Keratinocyte (primary cell): ENCODE results near the gene HNRNPH1. TPM values are rescaled to one million over a fixed set of nuclear protein-coding genes. Genes with fewer than 3 reads are reported as not detected.

Source experiments
- DNase-seq: peaks from one replicate; pipeline ENCODE4 v3.0.0-alpha.2; 2011; ENCODE audit warnings: low read depth, missing footprints, low spot score
- FAIRE-seq: peaks from 2 replicates; lab custom pipeline; 2011; peaks lifted over from hg19 to GRCh38; lab: Jason Lieb, UNC
- H2AFZ ChIP-seq: 2 replicates; pipeline ENCODE4 v1.6.0; 2012; ENCODE audit warnings: low read length, control low read depth, inconsistent platforms; ENCODE audit not compliant: control insufficient read depth
- H3K27ac ChIP-seq: 2 replicates; pipeline ENCODE4 v1.5.1; 2011; ENCODE audit warnings: low read length; ENCODE audit not compliant: control insufficient read depth, insufficient read depth
- H3K27me3 ChIP-seq: 3 replicates; pipeline ENCODE4 v1.6.0; 2011; ENCODE audit warnings: low read length; ENCODE audit not compliant: control insufficient read depth, insufficient read depth; ENCODE audit errors: extremely low read depth
- H3K36me3 ChIP-seq, 2 experiments: 2 replicates in 1 of 2; 3 replicates in 1 of 2; pipeline ENCODE4 v1.5.1; 2011; ENCODE audit warnings: low read length in 2 of 2, mild to moderate bottlenecking in 1 of 2; ENCODE audit not compliant: control insufficient read depth in 2 of 2, insufficient read depth in 2 of 2; ENCODE audit errors: extremely low read depth in 1 of 2
- H3K4me1 ChIP-seq: 3 replicates; pipeline ENCODE4 v1.5.1; 2011; ENCODE audit warnings: low read length; ENCODE audit not compliant: control insufficient read depth, insufficient read depth; ENCODE audit errors: extremely low read depth
- H3K4me2 ChIP-seq: 3 replicates; pipeline ENCODE4 v1.6.0; 2011; ENCODE audit warnings: low read depth, low read length; ENCODE audit not compliant: control insufficient read depth, insufficient read depth; ENCODE audit errors: extremely low read depth
- H3K4me3 ChIP-seq, 3 experiments: fragments of 200-600 bp in 1 of 3; sonication (generic) in 1 of 3; 2 replicates in 2 of 3; 3 replicates in 1 of 3; pipeline ENCODE4 v1.5.1; 2011 to 2016; ENCODE audit warnings: low read length in 3 of 3, mild to moderate bottlenecking in 3 of 3, control low read depth in 2 of 3, inconsistent platforms in 1 of 3, low read depth in 1 of 3, mixed read lengths in 1 of 3, mixed run types in 1 of 3, moderate library complexity in 1 of 3; ENCODE audit not compliant: control insufficient read depth in 2 of 3, insufficient read depth in 2 of 3; ENCODE audit errors: extremely low read depth in 1 of 3
- H3K79me2 ChIP-seq: 2 replicates; pipeline ENCODE4 v1.6.0; 2012; ENCODE audit warnings: low read length; ENCODE audit not compliant: control insufficient read depth, insufficient read depth
- H3K9ac ChIP-seq: 3 replicates; pipeline ENCODE4 v1.6.0; 2011; ENCODE audit warnings: low read length; ENCODE audit not compliant: control insufficient read depth, insufficient read depth; ENCODE audit errors: extremely low read depth
- H3K9me1 ChIP-seq: 3 replicates; pipeline ENCODE4 v1.6.0; 2011; ENCODE audit warnings: low read length; ENCODE audit not compliant: control insufficient read depth, insufficient read depth; ENCODE audit errors: extremely low read depth
- H3K9me3 ChIP-seq: 2 replicates; pipeline ENCODE4 v1.5.1; 2012; ENCODE audit warnings: low read depth, low read length; ENCODE audit not compliant: control insufficient read depth
- H4K20me1 ChIP-seq: 3 replicates; pipeline ENCODE4 v1.6.0; 2011; ENCODE audit warnings: low read length; ENCODE audit not compliant: control insufficient read depth, insufficient read depth; ENCODE audit errors: extremely low read depth
- EZH2 ChIP-seq: IDR thresholded peaks from one replicate; pipeline ENCODE4 v1.6.1; 2012; ENCODE audit warnings: inconsistent platforms, mild to moderate bottlenecking, low read length, moderate library complexity
- dilution Hi-C: fragments of 300-500 bp; cut with MboI; formaldehyde crosslinking; loops from one replicate; pipeline ENCODE4 v1.7.0; 2020; ENCODE audit warnings: low sequenced_read_pairs; ENCODE audit not compliant: extremely low pct_ligation_motif_present
- polyA plus RNA-seq, 5 experiments: library from polyadenylated mRNA; depleted of rRNA in 3 of 5; stranded (reverse) in 3 of 5; stranded (forward) in 1 of 5; unstranded in 1 of 5; fragments of >200 nt; gene quantifications; 1 replicate in 1 of 5; 2 replicates in 3 of 5; 3 replicates in 1 of 5; pipeline versions ENCODE4 v1.2.1 to v1.2.3, GENCODE V29; 2011 to 2012; ENCODE audit warnings: missing spikeins in 2 of 5, low read depth in 1 of 5, low replicate concordance in 1 of 5
- TF ChIP-seq, protein P1 (sequence below), 3 experiments: IDR thresholded peaks in 1 of 3; conservative IDR thresholded peaks in 1 of 3; optimal IDR thresholded peaks in 1 of 3; 2 replicates in 2 of 3; 3 replicates in 1 of 3; pipeline versions ENCODE3 to v1.5.1; 2011; ENCODE audit warnings: low read length in 3 of 3, mild to moderate bottlenecking in 3 of 3, moderate library complexity in 2 of 3, control low read depth in 1 of 3, inconsistent platforms in 1 of 3; ENCODE audit not compliant: insufficient read depth in 2 of 3; ENCODE audit errors: extremely low read depth in 1 of 3

HNRNPH1 gene
- polyA plus RNA-seq, 1 donor (not counting 4 experiments of a cell fraction or from before 2014, with no cell fraction given), result 431 TPM

DNA sequence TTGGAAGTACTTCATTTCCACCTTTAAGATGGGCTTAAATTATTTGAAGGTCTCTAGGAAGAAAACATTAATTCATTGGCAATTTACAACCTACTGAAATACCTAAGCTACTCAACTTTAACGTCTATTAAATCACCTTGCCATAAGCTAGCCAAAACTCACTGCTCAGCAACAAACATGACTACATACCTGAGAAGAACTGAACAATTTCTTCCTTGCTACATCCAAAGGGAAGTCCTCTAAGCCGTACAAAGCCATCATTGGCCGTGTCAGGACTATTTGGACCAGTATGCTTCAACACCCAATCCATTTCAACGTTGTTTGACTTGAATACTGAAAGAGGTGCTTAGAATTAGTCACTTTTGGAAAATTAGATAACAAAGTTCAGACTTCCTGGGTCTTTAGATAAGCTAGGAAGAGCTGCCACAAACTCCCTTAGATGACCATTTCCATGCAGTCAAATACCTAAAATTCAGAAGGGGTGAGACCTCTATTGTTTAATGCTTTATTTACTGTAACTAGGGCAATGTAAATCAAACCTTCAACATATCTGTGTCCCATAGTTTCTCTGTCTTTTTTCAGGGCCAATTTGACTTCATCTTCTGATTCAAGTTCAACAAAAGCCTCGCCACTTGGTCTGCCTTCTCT, 2.6 kb downstream of the HNRNPH1 start:
- Histone ChIP-seq H2AFZ (no peak overlapping the region), H3K4me3 (peak overlapping the region; percentile 69 to 90 (median 75)), H3K4me1 (peaks cover 33% of the 10 kb centered on the region), H3K79me2 (peaks cover 66% of the 10 kb centered on the region), H3K27ac (peak overlapping the region; percentile 55), H3K27me3 (no peaks in the 10 kb centered on the region), H3K9me1 (no peaks in the 10 kb centered on the region), H4K20me1 (peaks cover 55% of the 10 kb centered on the region), H3K36me3 (peaks cover 32 to 48% of the 10 kb centered on the region in 2 experiments), H3K4me2 (peak overlapping the region; percentile 91), H3K9me3 (no peaks in the 10 kb centered on the region), H3K9ac (peak overlapping the region; percentile 78)
- FAIRE-seq (no peak), DNase-seq (no peak)
- dilution Hi-C loops, result no loop called here
- no peak for TF ChIP-seq EZH2
- TF ChIP-seq, protein P1, sequence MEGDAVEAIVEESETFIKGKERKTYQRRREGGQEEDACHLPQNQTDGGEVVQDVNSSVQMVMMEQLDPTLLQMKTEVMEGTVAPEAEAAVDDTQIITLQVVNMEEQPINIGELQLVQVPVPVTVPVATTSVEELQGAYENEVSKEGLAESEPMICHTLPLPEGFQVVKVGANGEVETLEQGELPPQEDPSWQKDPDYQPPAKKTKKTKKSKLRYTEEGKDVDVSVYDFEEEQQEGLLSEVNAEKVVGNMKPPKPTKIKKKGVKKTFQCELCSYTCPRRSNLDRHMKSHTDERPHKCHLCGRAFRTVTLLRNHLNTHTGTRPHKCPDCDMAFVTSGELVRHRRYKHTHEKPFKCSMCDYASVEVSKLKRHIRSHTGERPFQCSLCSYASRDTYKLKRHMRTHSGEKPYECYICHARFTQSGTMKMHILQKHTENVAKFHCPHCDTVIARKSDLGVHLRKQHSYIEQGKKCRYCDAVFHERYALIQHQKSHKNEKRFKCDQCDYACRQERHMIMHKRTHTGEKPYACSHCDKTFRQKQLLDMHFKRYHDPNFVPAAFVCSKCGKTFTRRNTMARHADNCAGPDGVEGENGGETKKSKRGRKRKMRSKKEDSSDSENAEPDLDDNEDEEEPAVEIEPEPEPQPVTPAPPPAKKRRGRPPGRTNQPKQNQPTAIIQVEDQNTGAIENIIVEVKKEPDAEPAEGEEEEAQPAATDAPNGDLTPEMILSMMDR (optimal IDR thresholded peaks at IDR 0.05 in 1 of 3, IDR thresholded peaks at IDR 0.05 in 1 of 3, conservative IDR thresholded peaks at IDR 0.05 in 1 of 3; ENCODE audit: extremely low read depth in 1 of 3, insufficient read depth in 2 of 3, low read length in 3 of 3), result no peak

DNA sequence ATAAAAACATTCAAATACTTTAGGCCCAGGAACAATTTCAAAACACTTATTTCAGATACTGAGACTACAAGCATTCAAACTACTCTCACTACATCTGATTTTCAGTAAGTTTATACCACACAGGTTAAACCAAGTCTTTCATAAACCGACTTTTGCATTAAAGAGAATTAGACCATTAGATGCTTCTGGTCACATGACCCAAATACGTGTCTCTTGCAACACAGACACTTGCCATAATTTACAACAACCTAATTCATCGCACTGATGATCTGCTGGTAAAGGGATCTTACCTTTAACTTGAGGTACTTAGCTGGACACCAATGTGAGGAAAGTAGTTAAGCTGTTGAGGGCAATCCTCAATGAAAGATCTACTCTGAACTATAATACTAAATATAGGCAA, 3.2 kb downstream of the HNRNPH1 start:
- H3K9ac ChIP-seq, result peak overlapping the region; percentile 78
- FAIRE-seq, result no peak

More for the DNA sequence above, 3.2 kb downstream of the HNRNPH1 start:
- TF ChIP-seq EZH2, result no peak
- TF ChIP-seq, protein P1 (optimal IDR thresholded peaks at IDR 0.05 in 1 of 3, IDR thresholded peaks at IDR 0.05 in 1 of 3, conservative IDR thresholded peaks at IDR 0.05 in 1 of 3; ENCODE audit: extremely low read depth in 1 of 3, insufficient read depth in 2 of 3, low read length in 3 of 3), result no peak
- Histone ChIP-seq H3K4me3 (peak overlapping the region; percentile 69 to 90 (median 75)), H3K4me1 (peaks cover 33% of the 10 kb centered on the region), H3K79me2 (peaks cover 66% of the 10 kb centered on the region), H3K9me1 (no peaks in the 10 kb centered on the region), H3K9me3 (no peaks in the 10 kb centered on the region), H3K4me2 (peak overlapping the region; percentile 91), H4K20me1 (peaks cover 55% of the 10 kb centered on the region), H3K36me3 (peaks cover 35 to 52% of the 10 kb centered on the region in 2 experiments), H3K27me3 (no peaks in the 10 kb centered on the region), H3K27ac (peak overlapping the region; percentile 55), H2AFZ (no peak overlapping the region)
- dilution Hi-C loops, result no loop called here
- DNase-seq, result no peak
